MCF 10A (cell line): Measurements from ENCODE around the gene CCDC148. TPM values are rescaled to one million over a fixed set of nuclear protein-coding genes. Genes with fewer than 3 reads are reported as not detected.

Experiments used
- BruUV-seq: library from RNA; stranded (reverse); fragments of 400-500 nt; replicated peaks from 2 replicates; lab custom pipeline; 2021; lab: Mats Ljungman, UMichigan
- CTCF ChIA-PET: fragments of 300-600 bp; sonication (Branson Sonifier 250); formaldehyde crosslinking; extraction: SDS; loops from one replicate; lab custom pipeline; 2021; ENCODE audit warnings: antibody characterized with exemption, inconsistent platforms; lab: Yijun Ruan, JAX
- POLR2A ChIA-PET: fragments of 300-600, 350-650 bp; sonication (Branson Sonifier 250); formaldehyde crosslinking; extraction: SDS; loops from one replicate; lab custom pipeline; 2020; ENCODE audit warnings: antibody characterized with exemption, inconsistent platforms; lab: Yijun Ruan, JAX
- DNase-seq: peaks from one replicate; pipeline ENCODE4 v3.0.0-alpha.2; 2018; ENCODE audit not compliant: unreplicated experiment
- H3K27ac Mint-ChIP-seq: one replicate; pipeline ENCODE4 v1.8.0; 2022; ENCODE audit warnings: mild to moderate bottlenecking, low read depth, mixed read lengths; ENCODE audit not compliant: unreplicated experiment
- H3K27me3 Mint-ChIP-seq: one replicate; pipeline ENCODE4 v1.8.0; 2022; ENCODE audit warnings: mixed read lengths; ENCODE audit not compliant: insufficient read depth, unreplicated experiment
- H3K36me3 Mint-ChIP-seq: one replicate; pipeline ENCODE4 v1.8.0; 2022; ENCODE audit warnings: mild to moderate bottlenecking, moderate library complexity, mixed read lengths; ENCODE audit not compliant: insufficient read depth, unreplicated experiment
- H3K4me1 Mint-ChIP-seq: one replicate; pipeline ENCODE4 v1.8.0; 2022; ENCODE audit warnings: mixed read lengths; ENCODE audit not compliant: insufficient read depth, unreplicated experiment
- H3K4me3 Mint-ChIP-seq: one replicate; pipeline ENCODE4 v1.8.0; 2022; ENCODE audit warnings: mild to moderate bottlenecking, moderate library complexity, mixed read lengths; ENCODE audit not compliant: unreplicated experiment
- H3K9me3 Mint-ChIP-seq: one replicate; pipeline ENCODE4 v1.8.0; 2022; ENCODE audit warnings: mixed read lengths; ENCODE audit not compliant: unreplicated experiment
- intact Hi-C: fragments of 100-400 bp; cut with micrococcal nuclease; formaldehyde crosslinking; loops from 2 replicates; pipeline ENCODE4 v1.14.1; 2022
- total RNA-seq: library from RNA; stranded (reverse); gene quantifications from 2 replicates; pipeline ENCODE4 v1.2.3, GENCODE V29; 2022
- TF ChIP-seq, protein P1 (sequence below): fragments of 200-600 bp; IDR thresholded peaks from one replicate; pipeline ENCODE4 v1.8.0; 2022; ENCODE audit warnings: antibody characterized with exemption, mild to moderate bottlenecking; ENCODE audit not compliant: unreplicated experiment

The CCDC148 gene
- total RNA-seq, 1 experiment from 2014 or later: 0.51 TPM

GRCh38 chr2:158293722-158294121 lies 162.8 kb downstream of the CCDC148 start:
- no peaks in the 10 kb centered on the region for H3K36me3 Mint-ChIP-seq
- CTCF ChIA-PET: no interaction called here
- H3K27me3 Mint-ChIP-seq: peaks cover 3% of the 10 kb centered on the region
- H3K4me3 Mint-ChIP-seq: no peak overlapping the region
- TF ChIP-seq, protein P1, sequence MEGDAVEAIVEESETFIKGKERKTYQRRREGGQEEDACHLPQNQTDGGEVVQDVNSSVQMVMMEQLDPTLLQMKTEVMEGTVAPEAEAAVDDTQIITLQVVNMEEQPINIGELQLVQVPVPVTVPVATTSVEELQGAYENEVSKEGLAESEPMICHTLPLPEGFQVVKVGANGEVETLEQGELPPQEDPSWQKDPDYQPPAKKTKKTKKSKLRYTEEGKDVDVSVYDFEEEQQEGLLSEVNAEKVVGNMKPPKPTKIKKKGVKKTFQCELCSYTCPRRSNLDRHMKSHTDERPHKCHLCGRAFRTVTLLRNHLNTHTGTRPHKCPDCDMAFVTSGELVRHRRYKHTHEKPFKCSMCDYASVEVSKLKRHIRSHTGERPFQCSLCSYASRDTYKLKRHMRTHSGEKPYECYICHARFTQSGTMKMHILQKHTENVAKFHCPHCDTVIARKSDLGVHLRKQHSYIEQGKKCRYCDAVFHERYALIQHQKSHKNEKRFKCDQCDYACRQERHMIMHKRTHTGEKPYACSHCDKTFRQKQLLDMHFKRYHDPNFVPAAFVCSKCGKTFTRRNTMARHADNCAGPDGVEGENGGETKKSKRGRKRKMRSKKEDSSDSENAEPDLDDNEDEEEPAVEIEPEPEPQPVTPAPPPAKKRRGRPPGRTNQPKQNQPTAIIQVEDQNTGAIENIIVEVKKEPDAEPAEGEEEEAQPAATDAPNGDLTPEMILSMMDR: no peak
- H3K27ac Mint-ChIP-seq: no peak overlapping the region
- no TSS peak for BruUV-seq
- POLR2A ChIA-PET: interaction anchor here (1.1 kb wide), 1 partner anchor 9 kb away, joined by 3 read pairs; no protein-coding TSS in a partner anchor
- DNase-seq: no peak
- intact Hi-C loops: no loop called here
- no peaks in the 10 kb centered on the region for H3K9me3 Mint-ChIP-seq
- H3K4me1 Mint-ChIP-seq: peaks cover 10% of the 10 kb centered on the region

DNA sequence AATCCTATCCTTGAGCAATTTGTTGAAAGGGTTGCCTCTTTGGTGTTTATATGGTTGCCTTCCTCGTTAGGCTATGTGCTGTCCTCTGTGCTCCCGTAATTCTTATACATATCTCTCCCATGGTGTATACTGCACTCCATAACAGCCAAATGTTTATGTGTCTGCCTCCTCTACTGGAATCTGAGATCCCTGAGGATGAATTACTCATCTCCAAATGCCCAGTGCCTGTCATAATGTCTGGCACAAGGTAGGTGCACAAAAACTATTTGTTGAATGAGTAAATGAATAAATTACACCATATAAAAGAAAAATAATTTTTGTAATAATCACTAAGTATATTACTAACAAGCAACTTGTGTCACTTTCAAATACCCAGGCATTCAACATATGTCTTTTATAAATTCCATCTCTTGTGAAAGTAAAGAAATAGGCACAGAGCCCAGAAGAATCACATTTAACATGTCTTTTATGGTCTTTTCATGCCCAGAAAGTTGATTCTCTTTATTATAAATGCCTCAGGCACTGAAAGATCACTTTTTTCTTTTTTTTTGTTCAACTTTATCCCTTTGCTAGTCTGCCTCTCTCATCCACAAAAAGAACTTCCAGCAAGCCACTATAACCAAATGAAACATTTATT lies 164.9 kb downstream of the CCDC148 start:
- intact Hi-C loops: no loop called here
- H3K4me3 Mint-ChIP-seq: no peak overlapping the region
- peaks cover under 1% of the 10 kb centered on the region for H3K4me1 Mint-ChIP-seq
- no peaks in the 10 kb centered on the region for H3K36me3 Mint-ChIP-seq
- DNase-seq: peak; percentile 30
- ChIA-PET CTCF (interaction anchor here (0.6 to 1.0 kb wide), 3 partner anchors 27 to 460 kb away, joined by 3 to 4 read pairs (median 3); no protein-coding TSS in a partner anchor), POLR2A (interaction anchor here (0.7 kb wide), 1 partner anchor 9 kb away, joined by 3 read pairs; no protein-coding TSS in a partner anchor)
- H3K9me3 Mint-ChIP-seq: peaks cover 2% of the 10 kb centered on the region
- TF ChIP-seq, protein P1: no peak
- peaks cover 11% of the 10 kb centered on the region for H3K27me3 Mint-ChIP-seq
- BruUV-seq: no TSS peak
- no peak overlapping the region for H3K27ac Mint-ChIP-seq

- TF ChIP-seq, protein P1: no peak
- no peak for DNase-seq
- peaks cover 7% of the 10 kb centered on the region for H3K9me3 Mint-ChIP-seq
- no peak overlapping the region for H3K27ac Mint-ChIP-seq
- BruUV-seq: no TSS peak
- ChIA-PET POLR2A (no interaction called here), CTCF (interaction anchor here (0.6 to 1.0 kb wide), 2 partner anchors 28 to 461 kb away, joined by 4 to 5 read pairs; no protein-coding TSS in a partner anchor)
- intact Hi-C loops: no loop called here
- H3K27me3 Mint-ChIP-seq: peaks cover 11% of the 10 kb centered on the region
- no peaks in the 10 kb centered on the region for H3K4me1 Mint-ChIP-seq
- H3K36me3 Mint-ChIP-seq: no peaks in the 10 kb centered on the region
- no peak overlapping the region for H3K4me3 Mint-ChIP-seq
Observed at GRCh38 chr2:158290225-158290624, 166.3 kb downstream of the CCDC148 start.

DNA sequence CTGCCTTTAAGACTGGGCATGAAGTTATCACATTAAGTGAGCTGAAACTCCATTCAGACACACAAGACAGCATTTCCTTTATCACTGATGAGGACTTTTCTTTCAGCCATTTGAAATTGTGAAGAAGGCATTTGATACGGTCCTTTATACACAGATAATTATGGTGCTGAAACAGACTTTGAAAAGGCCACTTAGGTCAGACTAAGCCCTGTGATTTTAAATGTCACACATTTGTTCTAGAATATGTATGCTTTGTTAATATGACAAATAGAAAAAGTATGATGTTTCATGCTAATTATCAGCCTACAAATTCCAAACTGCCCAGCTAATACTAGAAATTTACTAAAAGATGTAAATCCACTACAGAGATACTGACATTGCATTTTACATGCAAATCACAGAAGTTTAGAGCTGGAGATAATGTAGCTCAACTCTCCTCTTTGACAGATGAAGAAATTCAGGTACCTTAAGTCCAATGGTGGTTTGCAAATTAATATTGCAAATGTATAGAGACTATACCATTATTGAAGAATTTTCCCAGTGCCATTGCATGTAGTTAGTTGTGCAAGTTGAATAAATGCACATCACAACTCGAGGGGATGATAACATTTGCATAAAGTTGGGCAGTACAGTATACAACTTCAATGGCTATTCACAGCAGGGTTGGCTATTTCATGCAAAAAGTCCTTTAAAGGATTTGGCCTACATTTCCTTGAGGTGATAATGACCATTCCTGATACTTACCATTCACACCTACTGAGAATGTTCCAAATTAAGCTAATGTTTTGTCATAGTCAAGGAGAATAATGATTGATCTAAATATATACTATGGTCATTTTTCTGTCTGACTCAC lies 179.7 kb downstream of the CCDC148 start:
- no peak overlapping the region for H3K4me3 Mint-ChIP-seq
- TF ChIP-seq, protein P1: no peak
- ChIA-PET CTCF (interaction anchor here (0.6 to 1.6 kb wide), 2 partner anchors 97 to 141 kb away, joined by 4 read pairs; no protein-coding TSS in a partner anchor), POLR2A (interaction anchor here (0.6 kb wide), 1 partner anchor 127 kb away, joined by 3 read pairs; no protein-coding TSS in a partner anchor)
- H3K27me3 Mint-ChIP-seq: no peaks in the 10 kb centered on the region
- no peak overlapping the region for H3K27ac Mint-ChIP-seq
- no peaks in the 10 kb centered on the region for H3K36me3 Mint-ChIP-seq
- BruUV-seq: no TSS peak
- intact Hi-C loops: no loop called here
- peaks cover 8% of the 10 kb centered on the region for H3K4me1 Mint-ChIP-seq
- H3K9me3 Mint-ChIP-seq: no peaks in the 10 kb centered on the region
- no peak for DNase-seq
